ENCODE results near the gene IPO4. TPM values are rescaled to one million over a fixed set of nuclear protein-coding genes. Genes with fewer than 3 reads are reported as not detected.

Gene IPO4
- polyA plus RNA-seq, 4 donors = 32.7 to 40.9 (median 37.0) TPM

- DNase-seq (ENCODE audit: low read depth in 4 of 4, low spot score in 2 of 4) = no peak
Observed at GRCh38 chr14:24178399-24179178, 10.0 kb downstream of the IPO4 start.

DNA sequence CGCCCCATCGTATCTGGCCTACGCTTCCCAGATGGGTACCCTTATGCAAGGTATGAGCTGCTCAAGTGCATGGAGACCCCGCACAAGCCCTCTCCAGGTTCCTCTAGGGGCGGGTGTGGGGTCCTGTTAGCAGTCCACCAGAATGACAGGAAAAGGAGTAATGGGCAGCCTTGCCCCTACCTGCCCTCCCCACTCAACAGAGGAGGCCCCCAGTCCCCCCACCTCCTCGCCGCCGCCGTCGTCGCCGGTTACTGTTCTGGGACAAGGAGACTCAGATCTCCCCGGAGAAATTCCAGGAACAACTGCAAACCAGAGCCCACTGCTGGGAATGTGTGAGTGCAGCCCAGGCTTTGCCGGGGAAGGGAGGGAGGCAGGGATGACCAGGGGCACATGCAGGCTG, 10.7 kb downstream of the IPO4 start:
- DNase-seq (ENCODE audit: low read depth in 4 of 4, low spot score in 2 of 4) = no peak

DNA sequence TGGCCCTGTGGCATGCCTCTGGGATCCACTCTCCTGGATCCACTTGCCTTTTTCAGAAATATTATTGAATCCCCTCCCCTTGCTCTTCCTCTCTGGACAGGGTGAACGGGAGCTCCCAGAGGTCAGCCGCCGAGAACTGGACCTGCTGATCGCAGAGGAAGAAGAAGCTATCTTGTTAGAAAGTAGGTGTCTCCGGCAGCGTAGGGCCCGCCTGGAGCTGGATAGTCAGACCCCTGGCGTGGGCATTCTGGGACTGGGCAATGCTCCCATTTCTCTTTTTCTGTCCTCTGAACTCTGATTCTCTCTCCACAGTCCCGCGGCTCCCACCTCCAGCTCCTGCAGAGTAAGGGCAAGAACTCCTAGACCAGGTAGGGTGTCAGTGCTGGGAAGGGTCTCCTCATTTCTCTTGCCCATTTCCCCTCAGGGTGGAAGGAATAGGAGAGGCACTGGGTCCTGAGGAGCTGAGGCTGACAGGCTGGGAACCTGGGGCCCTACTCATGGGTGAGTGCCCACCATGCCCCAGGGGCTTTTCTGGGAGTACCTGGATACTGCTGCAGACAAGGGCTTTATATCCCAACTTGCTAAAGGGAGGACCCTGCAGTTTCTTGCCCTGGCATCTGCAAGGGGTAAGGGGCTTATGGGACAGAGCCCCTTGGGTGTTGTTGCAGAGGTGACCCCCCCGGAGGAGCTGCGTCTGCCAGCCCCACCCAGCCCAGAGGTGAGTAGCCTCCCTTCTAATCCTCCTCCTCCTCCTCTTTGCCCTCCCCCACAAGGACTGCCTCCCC, 11.4 kb downstream of the IPO4 start:
- no peak for DNase-seq (ENCODE audit: low read depth in 4 of 4, low spot score in 2 of 4)

DNA sequence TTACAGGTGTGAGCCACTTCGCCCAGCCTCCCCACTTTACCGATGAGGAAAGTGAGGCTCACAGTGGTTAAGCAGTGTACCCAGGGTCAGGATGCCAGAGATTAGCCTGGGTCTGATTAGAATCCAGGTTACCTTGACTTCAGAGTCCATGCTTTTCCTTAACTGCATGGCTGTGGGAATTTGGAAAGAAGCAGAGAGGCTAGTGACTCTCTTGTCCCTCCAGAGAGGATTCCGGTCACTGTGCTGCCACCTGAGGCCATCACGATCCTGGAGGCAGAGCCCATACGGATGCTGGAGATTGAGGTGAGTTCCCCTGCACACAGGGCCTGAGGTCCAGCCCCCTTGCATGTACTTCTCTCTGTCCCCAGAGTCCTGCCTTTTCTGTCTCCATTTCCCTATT, 12.0 kb downstream of the IPO4 start:
- DNase-seq (ENCODE audit: low read depth in 4 of 4, low spot score in 2 of 4) = no peak

- no peak for DNase-seq (ENCODE audit: low read depth in 4 of 4, low spot score in 2 of 4)
Observed at GRCh38 chr14:24172871-24173281, 15.7 kb downstream of the IPO4 start.

DNA sequence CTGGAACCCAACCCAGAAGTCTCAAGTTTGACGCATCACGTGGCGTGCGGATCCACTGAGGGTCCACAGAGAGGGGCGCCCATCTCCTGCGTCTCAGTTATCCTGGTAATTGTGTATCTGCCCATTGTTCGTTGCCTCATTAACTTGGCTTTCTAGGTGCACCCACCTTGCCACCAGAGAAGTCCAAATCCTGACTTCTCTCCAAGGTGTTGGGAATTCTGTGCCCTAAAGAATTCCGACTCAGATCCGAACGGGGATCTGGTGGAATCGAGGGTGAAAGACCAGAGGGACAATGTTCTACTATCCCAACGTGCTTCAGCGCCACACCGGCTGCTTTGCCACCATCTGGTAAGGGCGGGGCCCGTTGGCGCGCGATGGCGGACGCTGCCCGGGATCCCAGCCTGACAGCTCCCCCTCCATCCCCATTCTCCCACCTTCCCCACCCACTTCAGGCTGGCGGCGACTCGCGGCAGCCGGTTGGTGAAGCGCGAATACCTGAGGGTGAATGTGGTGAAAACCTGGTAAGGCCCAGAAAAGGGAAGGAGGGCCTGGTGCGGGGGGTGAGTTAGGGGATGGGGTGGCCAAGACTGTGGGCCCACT, 16.3 kb downstream of the IPO4 start:
- no peak for DNase-seq (ENCODE audit: low read depth in 4 of 4, low spot score in 2 of 4)

- DNase-seq (ENCODE audit: low read depth in 4 of 4, low spot score in 2 of 4) = peak; percentile 77 to 92 (median 81)
Observed at GRCh38 chr14:24171422-24172260, 17.0 kb downstream of the IPO4 start, which contains the start of gene REC8. Gene REC8 (plus strand): TSS chr14:24172080. CDS start chr14:24172553, 473 bp downstream.

DNA sequence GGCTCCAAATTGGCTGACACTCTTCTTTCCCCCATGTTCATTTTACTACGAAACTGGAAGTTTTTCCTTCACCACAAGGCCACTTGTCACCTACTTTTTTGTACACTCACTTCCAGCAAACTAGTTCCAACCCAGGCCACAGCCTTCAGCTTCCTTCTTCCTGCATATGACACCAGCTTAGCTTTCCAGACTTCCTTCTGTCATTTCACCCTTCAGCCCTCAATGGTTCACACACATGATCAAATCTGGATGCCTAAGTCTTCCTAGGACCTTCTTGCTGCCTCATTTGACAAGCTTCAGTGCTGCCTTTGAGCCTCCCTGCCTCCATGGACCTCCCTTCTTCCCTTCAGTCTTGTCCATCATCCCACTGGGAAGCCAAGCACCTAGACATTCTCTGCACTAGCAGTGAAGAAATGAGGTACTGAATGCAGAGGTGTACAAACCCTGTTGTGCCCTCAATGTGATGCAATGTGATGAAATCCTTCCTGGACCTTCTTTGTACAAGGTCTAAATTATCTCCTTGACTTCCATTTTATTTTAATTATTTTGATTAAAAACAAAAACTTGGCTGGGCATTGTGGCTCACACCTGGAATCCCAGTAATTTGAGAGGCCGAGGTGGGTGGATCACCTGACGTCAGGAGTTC, 21.0 kb downstream of the IPO4 start:
- no peak for DNase-seq (ENCODE audit: low read depth in 4 of 4, low spot score in 2 of 4)

DNA sequence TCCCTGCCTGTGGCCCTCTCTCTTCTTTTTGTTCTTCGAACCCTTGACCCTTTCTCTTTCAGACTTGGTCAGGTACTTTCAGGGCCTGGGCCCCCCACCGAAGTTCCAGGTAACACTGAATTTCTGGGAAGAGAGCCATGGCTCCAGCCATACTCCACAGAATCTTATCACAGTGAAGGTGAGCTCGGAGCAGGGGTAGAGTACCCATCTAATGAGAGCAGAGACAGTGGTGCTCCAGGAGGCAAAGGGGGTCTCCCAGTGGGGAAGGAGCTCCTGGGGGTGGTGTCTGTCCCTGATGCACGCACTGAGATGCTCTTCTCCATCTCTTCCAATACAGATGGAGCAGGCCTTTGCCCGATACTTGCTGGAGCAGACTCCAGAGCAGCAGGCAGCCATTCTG, 22.8 kb downstream of the IPO4 start:
- no peak for DNase-seq (ENCODE audit: low read depth in 4 of 4, low spot score in 2 of 4)

DNA sequence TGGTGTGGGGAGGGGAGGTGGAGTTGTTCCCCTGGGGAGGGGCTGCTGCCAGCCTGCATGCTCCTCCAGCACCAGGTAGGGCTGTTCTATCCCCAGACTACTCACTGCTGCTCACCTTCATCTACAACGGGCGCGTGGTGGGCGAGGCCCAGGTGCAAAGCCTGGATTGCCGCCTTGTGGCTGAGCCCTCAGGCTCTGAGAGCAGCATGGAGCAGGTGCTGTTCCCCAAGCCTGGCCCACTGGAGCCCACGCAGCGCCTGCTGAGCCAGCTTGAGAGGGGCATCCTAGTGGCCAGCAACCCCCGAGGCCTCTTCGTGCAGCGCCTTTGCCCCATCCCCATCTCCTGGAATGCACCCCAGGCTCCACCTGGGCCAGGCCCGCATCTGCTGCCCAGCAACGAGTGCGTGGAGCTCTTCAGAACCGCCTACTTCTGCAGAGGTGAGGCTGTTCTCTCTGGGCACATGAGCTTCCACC, 24.1 kb downstream of the IPO4 start:
- DNase-seq (ENCODE audit: low read depth in 4 of 4, low spot score in 2 of 4) = no peak

DNA sequence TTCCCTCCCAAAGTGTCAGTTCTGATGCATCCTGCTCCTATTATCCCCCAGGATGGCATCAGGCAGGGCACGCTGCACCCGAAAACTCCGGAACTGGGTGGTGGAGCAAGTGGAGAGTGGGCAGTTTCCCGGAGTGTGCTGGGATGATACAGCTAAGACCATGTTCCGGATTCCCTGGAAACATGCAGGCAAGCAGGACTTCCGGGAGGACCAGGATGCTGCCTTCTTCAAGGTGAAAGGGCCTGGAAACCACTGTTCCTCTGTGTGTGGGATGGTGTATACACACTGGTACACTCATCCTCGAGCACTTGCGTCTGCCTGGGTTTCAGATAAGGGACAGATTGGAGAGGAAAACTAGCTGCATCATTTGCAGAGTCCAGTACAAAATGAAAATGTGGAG, 26.5 kb downstream of the IPO4 start:
- no peak for DNase-seq (ENCODE audit: low read depth in 4 of 4, low spot score in 2 of 4)

DNA sequence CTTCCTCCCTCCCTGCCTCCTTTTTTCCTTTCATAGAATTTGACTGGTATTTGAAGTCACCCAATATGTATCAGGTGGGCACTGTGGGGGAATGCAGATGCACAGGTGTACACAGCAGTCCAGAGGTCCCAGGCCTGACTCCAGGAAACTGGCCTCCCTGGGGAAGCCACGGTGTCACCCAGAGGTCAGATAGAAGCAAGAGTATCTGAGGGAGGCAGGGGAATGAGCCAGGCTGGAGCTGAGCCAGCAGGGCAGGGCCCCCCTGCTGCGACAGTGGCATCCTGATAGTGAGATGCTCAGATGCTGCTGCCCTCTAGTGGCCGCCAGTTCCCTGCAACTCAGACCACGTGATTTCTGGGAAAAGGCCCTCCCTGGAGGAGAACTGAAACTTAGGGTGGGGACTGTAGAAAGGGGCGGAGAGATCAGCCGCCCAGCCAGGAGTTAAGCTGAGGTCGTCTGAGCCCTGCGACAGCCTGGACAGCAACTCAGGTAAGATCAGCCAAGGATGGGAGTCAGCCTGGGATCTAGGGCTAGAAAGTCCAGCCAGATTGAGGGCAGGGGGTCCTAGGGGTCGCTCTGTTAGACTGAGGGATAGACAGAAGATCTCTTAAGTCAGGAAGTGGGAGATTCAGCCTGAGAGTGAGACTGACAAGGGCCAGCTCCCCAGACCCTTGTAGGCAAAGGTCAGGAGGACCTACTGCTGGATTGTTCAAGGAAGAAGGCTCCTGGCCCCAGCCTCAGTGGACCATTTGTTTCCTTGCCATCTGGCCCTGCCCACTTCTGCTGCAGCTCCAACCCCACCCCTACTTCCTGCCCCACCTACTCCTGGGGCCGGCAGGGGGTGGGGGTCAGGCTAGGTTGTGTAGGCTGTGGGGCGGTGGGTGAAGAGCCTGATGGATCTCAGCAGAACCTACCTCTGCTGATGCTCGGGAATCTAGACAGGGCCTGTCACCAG, 27.5 kb downstream of the IPO4 start, which contains the start of gene IRF9:
Gene IRF9 (plus strand): TSS at position 416 of the 955 bp plus-strand sequence. CDS start 880 bp downstream, outside the sequence.
- DNase-seq (ENCODE audit: low read depth in 4 of 4, low spot score in 2 of 4) = peak; percentile 91 to 96 (median 92)

DNA sequence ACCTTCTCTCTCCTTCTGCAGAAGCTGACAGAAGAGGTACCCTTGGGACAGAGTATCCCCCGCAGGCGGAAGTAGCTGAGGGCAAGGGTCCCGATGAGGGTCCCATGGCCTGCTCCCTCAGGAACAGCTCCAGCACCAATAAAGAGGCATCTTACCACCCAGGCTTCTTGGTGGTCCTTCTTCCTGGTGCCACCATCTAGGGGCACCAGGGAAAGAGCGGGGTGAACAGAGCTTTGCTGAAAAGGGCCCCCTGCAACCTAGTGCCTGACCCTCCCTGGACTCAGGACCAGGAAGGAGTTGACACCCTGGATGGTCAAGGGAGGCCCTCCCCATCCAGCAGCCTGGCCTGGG, 28.1 kb downstream of the IPO4 start:
- DNase-seq (ENCODE audit: low read depth in 4 of 4, low spot score in 2 of 4) = no peak

DNA sequence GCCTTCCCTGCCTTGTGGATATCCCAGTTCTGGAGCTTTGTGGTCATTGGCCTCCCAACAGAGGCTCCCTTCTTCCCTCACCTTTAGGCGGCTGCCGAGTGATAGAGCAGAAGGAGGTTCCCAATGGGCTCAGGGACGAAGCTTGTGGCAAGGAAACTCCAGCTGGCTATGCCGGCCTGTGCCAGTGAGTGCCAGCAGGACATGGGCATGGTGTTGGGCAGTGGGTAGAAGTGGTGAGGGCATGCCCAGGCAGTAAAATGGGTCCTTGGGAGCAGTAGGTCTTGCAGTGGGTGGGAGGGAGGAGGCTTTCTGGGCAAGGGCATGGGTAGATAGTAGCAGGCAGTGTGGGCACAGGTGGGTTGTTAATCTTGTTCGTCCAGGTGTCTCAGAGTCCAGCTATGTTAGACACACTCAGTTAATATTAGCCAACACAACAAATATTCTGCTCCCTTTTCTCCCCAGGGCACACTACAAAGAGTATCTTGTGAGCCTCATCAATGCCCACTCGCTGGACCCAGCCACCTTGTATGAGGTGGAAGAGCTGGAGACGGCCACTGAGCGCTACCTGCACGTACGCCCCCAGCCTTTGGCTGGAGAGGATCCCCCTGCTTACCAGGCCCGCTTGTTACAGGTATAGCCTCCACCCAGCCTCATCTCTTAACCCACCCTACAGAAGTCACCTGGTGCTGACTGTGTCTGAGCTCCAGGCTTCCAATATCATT, 28.7 kb downstream of the IPO4 start:
- DNase-seq (ENCODE audit: low read depth in 4 of 4, low spot score in 2 of 4) = no peak

- no peak for DNase-seq (ENCODE audit: low read depth in 4 of 4, low spot score in 2 of 4)
Observed at GRCh38 chr14:24157331-24157730, 31.3 kb downstream of the IPO4 start.

- DNase-seq (ENCODE audit: low read depth in 4 of 4, low spot score in 2 of 4) = no peak
Observed at GRCh38 chr14:24156840-24157239, 31.8 kb downstream of the IPO4 start.

GRCh38 chr14:24155100-24155499, 33.5 kb downstream of the IPO4 start:
- DNase-seq (ENCODE audit: low read depth in 4 of 4, low spot score in 2 of 4) = no peak
